DMS79 treated with DMSO at 0.1 percent for 48 hours (cell line): ENCODE measurements around the gene RUNX1.
A peak's percentile ranks its signal among the peaks of the same experiment; 100 is the strongest.
"Not testable (repeated sequence)": the region's sequence is repeated elsewhere in the genome, so short reads cannot be mapped to it uniquely, and the experiment has no call there.

Experiments
- DNase-seq: peaks from one replicate; lab custom pipeline; 2025; lab: John Stamatoyannopoulos, UW

Gene RUNX1

DNA sequence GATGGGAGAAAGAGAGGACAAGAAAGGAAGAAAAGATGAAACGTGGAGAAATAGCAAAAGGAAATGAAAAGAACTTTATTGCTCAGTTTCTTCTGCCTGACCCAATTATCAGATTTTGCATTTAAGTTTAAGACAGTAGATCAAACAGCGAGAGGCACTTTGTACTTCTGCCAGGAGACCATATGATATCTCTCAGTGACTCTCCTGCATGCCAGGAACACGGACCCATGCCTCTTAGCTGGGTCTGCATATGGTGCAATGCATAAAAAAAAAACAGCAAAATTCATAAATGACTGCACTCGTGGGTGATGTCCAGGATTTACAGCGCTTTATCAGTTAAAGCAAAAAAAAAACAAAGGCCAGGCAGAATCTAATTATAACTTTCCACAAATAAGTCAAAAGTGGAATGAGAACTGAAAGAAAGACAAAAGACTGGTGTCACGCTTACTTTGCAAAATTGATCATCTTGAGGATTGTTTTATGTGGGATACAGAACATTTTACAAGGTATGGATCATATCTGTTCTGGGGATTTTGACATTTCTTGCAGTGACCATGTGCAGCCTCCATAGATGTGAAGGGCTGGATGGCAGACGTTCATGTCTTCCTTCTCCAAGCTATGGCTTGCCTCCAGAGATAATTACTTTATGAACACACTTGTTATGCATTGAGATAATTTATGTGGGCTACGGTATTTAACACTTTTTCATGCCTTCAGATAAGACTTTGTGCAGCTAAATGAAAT, 79.5 kb downstream of the RUNX1 start:
- no peak for DNase-seq

DNA sequence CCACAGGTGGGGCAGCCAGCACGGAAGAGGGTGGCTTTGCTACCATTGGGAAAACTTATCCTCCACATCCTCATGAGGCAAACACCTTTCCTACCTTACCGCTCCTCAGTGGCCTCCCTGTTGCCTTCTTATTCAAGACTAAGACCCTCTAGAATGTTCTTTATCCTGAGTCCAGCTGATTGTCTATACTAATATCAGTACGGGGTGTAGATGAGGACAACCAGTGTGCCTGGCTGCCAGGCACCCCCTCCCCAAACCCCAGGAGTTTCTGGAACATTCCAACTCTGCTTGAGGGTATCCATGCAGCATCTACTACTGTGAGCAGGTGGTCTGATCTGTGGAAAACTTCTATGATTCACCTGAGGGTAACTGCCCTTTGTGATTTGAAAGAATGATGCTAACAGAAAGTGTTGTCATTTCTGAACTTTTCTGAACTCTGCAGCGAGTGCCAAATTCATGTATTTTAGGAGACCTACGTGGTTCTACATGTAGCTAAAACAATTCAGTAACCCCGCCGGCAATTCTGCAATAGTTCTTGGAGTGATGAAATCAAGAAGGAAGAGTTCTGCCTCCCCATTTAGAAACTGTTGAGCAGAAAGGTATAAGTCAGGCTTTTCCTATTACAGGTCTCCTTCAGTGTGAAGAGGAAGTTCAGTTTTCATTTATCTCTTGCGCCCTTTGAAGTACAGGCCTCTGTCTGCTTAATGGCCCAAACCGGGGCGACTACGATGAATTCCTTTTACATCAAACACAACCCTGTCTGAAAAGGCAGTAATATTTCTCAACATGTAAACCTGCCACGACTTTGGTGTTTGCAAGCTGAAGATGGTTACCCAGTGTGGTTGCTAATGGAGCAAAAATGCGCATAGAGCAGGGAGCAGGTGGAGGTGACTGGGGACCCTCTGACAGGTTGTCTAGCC, 80.4 kb downstream of the RUNX1 start:
- DNase-seq: no peak

DNA sequence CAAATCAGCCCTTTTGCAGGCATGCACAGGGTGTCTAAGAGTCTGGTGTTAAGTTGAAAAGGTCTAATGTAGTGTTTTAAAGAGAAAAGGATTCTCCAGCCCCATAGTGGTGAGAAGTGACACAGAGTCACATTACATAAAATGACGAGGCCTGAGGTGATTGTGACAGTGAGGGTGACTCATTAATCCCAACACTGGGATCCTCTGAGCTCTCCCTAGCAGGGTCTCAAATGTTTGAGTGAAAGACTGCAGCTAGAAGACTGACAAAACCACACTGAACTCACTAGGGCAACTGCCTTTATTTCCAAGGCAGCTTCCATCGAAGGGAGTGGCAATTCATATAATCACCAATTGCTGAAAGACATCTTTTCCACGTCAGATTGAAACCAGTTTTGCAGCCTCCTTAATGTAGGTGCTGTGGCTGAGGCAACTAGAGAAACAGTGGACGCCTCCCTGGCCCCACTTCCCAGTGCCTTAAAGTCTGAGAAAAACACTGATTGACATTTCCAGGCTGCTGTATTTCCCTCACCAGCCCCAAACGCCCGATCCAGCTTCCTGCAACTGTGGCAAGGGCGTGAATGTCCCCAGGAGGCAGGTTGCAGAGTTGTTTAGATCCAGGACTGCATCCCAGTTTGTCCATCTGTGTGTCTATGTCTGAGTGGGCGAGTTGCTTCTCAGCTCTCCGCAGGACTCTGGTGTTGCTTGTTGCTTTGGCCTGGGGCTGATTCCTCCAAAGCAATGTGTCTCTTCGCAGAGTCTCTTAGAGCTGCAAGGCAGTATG, 81.4 kb downstream of the RUNX1 start:
- no peak for DNase-seq

DNA sequence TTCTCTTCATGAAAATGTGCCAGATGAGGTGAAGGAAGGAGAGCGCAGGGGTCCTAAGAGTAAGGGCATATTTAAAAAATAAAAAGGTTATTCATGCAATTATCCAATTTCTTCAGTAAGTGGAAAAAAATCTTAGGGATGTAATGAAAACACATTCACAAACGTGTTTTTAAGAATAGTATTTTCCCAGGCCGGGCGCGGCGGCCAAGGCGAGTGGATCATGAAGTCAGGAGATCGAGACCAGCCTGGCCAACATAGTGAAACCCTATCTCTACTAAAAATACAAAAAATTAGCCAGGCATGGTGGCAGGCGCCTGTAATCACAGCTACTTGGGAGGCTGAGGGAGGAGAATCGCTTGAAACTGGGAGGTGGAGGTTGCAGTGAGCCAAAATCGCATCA, 82.2 kb downstream of the RUNX1 start:
- DNase-seq: not testable (repeated sequence)

DNA sequence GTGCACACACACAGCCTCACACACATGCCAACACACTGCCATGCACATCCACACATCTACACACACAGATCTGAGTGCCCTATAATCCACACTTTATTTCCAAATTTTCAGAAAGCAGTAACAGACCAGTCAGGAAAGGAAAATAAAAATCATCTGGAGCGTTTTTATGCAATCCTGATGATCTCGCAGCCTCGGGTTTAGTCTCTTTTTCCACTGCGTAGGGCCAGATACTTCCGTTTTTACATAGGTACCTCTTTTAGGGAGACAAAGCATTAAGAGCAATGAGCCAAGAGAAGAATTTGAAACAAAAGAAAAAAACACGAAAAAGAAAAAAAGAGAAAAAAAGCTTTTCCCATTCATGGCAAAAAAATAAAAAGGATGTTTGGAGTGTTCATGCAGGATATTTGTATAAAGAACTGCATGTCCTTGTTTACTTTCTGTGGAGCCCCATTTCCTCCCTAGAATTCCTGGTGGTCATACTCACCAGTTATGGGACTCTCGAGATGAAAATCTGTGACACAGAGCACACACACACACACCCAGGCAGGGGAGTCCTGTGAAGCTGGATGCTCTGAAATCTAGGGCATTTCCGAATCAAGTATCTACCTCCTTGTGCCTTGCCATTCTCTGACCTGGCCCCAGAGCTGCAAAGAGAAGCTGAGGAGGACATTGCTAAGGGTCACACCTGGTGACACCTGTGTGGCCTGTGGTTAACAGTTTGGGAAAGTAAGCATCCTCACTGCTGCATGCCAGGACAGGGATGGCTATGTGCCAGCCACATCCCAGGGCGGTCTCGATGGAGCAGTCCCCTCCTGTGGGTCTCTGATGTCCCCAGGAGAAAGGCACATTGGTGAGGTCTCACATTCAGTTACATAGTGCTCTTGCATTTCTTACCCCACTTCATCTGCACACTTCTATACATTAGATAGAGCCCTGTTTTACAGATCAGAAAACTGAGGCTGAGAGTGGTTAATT, 83.6 kb downstream of the RUNX1 start:
- no peak for DNase-seq

DNA sequence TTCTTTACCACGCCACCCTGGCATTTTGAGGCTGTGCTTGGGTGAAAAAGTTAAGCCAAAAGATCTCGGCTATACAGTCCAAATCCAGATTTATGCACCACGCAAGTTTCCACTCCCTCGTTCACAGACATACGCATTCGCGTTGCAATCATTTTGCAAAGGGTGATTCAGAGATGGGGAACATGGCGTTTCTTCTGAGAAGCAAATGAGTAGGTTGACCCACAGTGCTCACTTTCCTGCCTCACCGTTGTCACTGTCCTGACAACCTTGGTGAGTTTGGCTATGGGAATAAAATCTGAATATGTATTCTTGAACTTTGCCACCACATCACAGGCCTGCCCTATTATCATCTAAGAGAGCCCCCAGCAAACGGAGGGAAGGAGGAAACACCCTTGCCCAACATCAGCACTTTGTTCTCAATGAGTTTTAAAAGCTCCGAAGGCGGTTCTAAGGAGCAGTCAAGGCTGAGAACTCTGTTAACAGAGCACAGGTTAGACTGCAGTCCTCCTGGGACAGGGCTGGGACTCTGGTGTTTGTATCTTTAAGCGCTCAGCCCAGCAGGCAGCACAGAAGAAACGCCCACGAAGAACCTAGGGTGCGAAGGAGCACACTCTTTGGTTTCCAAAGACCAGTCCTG, 86.4 kb downstream of the RUNX1 start:
- no peak for DNase-seq

DNA sequence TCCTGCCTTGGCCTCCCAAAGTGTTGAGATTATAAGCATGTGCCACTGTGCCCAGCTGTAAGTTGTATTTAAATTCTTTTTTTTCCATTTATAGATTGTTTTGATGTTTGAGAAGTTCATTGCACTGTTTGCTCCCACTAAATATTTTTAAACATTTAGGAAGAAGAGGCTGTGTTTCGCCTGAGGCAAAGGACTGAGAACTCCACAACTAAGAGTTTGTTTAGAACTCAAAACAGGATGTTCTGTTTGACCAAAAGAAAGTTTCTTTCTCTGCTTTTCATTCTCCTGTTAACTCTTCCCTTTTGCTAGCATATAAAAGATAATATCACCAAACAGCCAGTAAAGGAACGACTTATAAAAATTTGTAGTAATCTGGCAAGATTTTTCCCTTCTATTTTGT, 87.0 kb downstream of the RUNX1 start:
- DNase-seq: no peak

DNA sequence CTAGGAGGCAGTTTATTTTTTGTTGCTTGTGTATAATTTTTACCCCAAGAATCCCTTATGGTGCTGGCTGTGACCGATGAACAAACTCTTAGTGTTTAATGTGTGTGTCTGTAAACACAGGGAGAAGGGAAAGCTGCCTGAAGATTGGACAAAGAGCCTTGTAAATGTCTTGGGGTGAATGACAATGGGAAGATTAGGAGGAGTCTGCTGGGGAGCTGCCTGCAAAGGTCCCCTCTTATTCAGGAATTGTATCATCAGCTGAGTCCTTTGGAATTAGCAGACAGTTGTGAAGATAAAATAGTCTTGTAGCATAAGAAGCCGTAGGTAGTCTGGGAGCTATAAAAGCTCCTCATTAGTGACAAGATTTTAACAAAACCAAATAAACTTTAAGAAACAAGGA, 88.4 kb downstream of the RUNX1 start:
- DNase-seq: no peak

DNA sequence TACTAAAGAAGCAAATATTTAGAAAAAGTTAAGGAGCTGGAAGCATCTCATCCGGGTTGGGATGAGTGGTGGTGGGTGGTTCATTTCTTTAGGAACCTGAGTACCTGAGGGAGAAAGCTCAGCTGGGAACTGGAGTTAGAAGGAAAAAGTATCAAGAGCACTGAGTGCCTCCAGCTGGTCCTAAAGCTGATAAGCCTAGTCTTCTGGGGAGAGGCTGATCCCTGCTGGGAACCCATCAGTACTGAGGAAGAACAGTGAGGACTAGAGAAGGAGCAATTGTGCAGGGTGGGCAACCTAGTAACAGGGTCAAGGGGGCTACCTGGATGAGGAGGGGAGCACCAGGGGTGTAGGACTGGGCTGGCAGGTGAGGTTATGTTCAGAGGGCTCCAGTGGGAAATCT, 89.5 kb downstream of the RUNX1 start:
- no peak for DNase-seq

DNA sequence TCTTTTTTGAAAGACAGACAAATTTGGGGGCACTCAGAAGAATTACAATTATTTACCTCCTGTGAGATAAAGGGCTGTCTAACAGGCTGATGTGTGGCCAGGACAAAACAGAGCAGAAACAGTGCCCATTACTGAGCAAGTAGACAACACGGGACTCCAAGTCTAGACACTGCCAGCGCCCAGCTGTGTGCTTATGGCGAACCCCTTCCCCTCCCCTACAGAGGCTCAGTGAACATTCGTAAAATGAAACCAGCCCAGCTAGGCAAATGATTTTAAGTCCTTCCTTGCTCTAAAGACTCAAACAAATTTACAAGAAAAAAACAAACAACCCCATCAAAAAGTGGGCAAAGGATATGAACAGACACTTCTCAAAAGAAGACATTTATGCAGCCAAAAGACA, 91.1 kb downstream of the RUNX1 start:
- no peak for DNase-seq

DNA sequence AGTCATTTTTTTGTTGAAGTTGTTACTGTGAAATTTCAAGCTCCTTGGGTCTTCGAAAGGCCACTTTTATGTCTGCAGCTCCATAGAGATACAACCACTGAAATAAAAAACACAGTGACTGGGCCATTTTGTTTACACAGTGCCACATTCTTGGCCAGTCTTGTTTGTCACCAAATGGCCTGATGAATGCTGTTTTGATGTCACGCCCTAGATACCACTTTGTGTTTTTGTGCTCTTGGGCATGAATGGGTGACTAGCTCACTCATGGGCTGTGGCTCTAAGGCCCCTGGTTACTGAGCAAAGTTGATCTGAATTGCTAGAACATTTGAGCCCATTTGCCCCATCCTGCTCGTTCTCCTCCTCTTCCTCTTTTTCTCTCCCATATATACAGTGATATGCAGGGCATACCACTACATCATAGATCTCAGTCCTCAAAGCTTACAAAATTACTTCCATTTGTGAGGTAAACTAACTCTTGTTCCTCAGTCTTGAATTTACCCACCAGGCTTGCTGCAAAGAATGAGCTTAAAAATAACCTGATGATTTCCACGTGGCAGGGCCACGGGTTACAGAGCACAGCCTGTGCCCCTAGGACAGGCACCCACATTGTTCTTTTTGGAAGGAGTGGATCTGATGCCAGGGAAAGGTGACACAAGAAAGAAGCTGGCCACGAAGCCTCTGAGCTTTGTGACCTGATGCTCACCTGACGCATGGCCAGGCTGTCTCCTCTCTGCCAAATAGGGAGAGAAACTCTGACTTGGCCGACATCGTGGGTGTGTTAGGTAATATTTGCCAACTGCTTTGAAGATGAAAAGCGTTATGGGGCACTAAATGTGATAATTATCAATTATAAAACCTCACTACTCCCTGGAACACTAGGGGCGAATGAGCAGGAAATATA, 92.4 kb downstream of the RUNX1 start:
- DNase-seq: no peak

DNA sequence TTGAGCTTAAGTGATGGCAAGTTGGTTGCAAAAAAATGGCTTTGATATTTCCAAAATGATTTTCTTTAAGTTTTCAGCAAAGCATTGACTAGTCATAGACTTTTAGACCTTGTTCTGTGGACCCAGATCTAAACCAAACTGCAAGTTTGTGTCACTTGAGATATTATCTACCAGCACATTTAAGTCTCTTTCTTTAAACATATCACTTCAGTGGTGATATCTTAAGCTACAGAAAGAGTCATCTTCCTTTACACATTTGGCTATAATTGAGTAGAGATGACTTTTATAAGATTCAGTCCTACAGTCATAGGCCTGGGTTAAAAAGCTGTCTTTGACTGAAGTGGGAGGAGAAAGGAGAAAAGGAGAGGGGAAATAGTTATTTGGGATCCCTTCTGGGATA, 95.2 kb downstream of the RUNX1 start:
- DNase-seq: no peak

DNA sequence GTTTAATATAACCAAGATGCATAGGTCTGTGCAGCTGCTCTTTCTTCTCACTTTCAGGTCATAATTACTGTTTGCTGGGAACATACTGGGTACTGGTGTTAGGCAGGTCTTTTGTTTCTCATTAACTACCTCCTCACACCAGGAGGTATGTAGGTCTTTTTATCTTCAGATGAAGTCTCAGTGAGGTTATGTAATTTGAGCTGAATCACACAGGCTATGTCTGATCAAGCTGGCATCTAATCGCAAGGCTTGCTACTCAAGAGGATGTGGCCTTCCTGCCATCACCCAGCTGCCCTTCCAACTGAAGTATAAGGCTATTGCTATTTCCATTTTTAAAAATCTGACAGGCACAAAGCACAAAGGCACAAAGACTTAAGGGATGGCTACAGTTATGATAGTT, 96.4 kb downstream of the RUNX1 start:
- DNase-seq: peak; percentile 37

DNA sequence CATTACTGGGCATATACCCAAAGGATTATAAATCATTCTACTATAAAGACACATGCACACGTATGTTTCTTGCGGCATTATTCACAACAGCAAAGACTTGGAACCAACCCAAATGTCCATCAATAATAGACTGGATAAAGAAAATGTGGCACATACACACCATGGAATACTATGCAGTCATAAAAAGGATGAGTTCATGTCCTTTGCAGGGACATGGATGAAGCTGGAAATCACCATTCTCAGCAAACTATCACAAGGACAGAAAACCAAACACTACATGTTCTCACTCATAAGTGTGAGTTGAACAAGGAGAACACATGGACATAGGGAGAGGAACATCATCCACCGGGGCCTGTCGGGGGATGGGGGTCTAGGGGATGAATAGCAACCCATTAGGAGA, 97.2 kb downstream of the RUNX1 start:
- not testable (repeated sequence) for DNase-seq

DNA sequence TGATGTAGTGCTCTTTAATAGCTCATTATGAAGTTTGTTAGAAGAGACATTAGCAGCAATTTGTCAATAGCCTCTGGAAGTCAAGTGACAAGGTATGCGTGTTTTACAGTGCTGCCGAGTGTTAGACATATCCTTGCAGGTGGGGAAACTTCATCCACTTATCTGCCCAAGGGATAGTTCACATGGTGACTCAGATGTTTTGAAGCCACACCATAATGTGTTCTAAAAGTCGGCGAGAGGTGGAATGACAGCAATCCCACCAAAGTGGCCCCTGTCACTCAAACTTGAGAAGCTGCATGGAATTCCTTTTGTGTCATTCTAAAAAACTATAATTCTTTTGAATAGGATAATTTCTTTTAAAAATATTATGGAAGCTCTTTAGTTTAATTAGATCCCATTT, 98.1 kb downstream of the RUNX1 start:
- DNase-seq: no peak

DNA sequence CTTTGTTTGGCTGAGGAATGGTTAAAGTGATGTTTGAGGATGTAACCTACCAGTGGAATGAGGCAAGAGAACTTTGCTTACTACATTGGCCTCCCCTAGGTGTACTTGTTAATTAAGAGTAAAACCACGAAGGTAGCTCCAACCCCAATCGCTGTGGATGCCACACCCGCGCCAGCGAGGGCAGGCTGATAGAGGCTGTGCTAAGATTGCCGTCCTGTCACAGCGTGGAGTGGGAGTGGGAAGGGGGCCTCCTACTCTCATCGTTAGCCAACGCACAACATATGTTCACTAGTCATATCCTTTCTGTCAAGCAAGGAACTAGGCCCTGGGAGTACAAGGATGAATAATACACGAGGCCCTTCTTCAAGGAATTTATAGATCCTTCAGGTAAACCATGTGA, 99.6 kb downstream of the RUNX1 start:
- no peak for DNase-seq

DNA sequence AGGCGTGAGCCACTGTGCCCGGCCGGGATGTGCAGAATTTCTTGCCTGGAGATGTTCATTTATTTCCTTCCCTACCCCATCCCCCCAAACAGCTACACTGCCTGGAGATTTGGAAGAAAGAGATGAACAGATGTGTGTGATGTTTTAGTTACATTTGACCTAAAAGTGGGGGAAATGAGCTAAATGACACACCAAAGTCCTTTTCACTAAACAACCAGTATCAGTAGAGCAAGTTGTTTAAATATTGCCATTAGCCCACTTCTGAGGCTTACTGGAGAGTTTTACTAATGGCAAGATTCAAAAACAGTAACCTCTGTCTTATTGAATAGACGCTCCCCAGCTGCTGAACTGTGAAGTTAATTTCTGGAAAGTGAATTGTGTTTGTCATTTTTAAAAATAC, 100.1 kb downstream of the RUNX1 start:
- no peak for DNase-seq

DNA sequence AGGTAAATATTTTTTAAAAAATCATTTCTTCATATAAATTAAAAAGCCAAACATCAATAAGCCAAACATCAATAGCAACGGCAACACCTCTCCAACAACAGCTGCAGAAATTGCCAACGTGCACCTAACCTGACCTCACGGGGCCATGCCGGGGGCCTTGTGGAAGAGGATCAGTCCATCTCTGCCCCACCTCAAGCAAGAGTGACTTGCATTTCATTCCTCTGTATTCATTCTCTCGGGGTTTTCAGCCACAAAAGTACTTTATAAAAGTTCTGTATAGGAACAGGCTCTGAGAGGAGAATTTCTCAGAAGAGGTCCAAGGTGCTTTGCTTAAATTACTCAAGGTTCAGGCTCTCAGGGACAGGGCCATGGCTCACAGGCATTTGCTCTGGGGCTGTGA, 100.9 kb downstream of the RUNX1 start:
- no peak for DNase-seq

DNA sequence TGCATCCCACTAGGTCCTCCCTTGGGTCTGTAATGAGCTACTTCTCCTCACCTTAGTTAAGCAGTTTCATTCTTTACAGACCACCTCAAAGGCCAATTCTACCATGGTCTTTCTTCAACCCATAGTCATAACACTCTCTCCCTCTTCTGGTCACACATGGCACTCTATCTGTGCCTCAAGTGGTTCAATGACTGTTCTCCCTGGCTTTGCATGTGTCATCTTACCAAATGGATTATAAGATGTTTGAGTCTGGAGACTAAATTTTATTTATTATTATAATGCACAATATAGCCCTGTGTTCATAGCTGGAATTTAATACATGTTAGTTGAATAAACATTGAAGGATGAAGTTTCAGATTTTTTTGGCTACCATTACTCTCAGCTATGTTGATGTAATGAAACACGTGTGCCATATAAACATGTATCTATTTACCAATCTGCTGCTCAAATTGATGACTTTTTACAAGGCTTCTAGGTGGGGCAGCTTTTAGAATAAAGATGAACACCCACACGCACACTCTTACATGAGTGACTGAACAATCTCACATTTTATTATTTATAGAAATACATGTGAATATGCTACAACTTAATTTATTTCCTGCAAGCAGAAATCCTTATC, 102.1 kb downstream of the RUNX1 start:
- DNase-seq: no peak
